HG03196 (cell line): ENCODE measurements around the gene CCDC24.
A peak's percentile ranks its signal among the peaks of the same experiment; 100 is the strongest.

Source experiments
- ATAC-seq: cut with Tn5 transposase; IDR thresholded peaks from one replicate; pipeline ENCODE4 v1.9.1; 2021; ENCODE audit not compliant: unreplicated experiment

Gene CCDC24

DNA sequence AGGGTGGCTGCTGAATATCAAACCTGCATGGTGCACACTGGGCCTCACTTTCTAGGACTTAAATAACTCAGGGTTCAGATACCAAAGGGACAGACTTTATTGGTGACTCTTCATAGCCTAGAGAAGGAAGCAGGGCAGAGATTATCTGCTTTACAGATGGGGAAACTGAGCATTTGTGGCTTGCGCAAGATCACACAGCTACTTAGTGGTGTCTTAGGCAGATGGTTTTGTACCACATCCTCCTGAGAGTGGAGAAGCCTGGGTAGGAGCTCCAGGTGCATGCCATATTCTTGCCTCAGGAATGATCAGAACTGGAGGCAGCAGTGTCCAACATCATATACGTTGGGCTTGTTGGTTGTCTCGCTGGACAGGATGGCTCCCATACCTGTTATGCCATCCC lies 28.4 kb upstream of the CCDC24 start:
- ATAC-seq, result no peak

GRCh38 chr1:43963890-43964289 lies 27.5 kb upstream of the CCDC24 start:
- no peak for ATAC-seq

- ATAC-seq, result no peak
Observed at GRCh38 chr1:43965316-43965715, 26.1 kb upstream of the CCDC24 start.

- ATAC-seq, result no peak
Observed at GRCh38 chr1:43968348-43968948, 23.0 kb upstream of the CCDC24 start.

- no peak for ATAC-seq
Observed at GRCh38 chr1:43969416-43969745, 22.0 kb upstream of the CCDC24 start.

GRCh38 chr1:43969746-43970466 lies 21.5 kb upstream of the CCDC24 start, which contains the start of gene DPH2:
TSS of gene DPH2 (plus strand) at chr1:43970010. CDS start at chr1:43970176, 166 bp downstream.
- ATAC-seq, result peak; percentile 72

DNA sequence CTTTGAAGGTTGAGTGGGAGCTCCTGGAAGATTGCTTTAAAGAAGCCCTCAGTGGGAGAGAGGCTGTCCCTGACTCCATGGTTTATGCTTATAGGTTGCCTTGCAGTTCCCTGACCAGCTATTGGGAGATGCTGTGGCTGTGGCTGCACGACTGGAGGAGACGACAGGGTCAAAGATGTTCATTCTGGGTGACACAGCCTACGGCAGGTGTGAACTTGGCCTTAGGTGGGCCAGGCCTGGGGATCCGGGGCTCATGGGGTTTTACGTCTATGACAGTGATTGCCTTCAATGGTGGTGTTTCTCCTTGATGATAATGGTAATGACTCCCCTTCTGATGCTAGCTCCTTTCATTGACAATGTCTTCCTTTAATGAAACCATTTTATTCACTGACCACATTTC lies 20.9 kb upstream of the CCDC24 start:
- no peak for ATAC-seq

DNA sequence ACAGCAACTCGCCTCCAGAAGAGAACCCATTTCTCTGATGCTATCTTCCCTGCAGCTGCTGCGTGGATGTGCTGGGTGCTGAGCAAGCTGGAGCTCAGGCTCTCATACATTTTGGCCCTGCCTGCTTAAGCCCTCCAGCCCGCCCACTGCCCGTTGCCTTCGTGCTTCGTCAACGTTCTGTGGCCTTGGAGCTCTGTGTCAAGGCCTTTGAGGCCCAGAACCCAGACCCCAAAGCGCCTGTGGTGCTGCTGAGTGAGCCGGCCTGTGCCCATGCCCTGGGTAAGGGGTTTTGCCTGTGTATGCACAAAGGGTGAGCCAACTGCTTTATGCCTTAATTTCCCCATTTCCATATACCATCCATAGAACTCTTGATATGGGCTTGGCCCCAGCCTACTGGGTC lies 20.5 kb upstream of the CCDC24 start:
- ATAC-seq, result no peak

- ATAC-seq, result no peak
Observed at GRCh38 chr1:43971336-43971980, 19.9 kb upstream of the CCDC24 start.

- peak; percentile 1 for ATAC-seq
Observed at GRCh38 chr1:43973981-43974442, 17.4 kb upstream of the CCDC24 start.

- ATAC-seq, result peak; percentile 49
Observed at GRCh38 chr1:43974443-43975248, 16.8 kb upstream of the CCDC24 start, which contains the start of gene ATP6V0B. TSS of gene ATP6V0B (plus strand) at chr1:43974960. CDS start at chr1:43975041, 81 bp downstream.

DNA sequence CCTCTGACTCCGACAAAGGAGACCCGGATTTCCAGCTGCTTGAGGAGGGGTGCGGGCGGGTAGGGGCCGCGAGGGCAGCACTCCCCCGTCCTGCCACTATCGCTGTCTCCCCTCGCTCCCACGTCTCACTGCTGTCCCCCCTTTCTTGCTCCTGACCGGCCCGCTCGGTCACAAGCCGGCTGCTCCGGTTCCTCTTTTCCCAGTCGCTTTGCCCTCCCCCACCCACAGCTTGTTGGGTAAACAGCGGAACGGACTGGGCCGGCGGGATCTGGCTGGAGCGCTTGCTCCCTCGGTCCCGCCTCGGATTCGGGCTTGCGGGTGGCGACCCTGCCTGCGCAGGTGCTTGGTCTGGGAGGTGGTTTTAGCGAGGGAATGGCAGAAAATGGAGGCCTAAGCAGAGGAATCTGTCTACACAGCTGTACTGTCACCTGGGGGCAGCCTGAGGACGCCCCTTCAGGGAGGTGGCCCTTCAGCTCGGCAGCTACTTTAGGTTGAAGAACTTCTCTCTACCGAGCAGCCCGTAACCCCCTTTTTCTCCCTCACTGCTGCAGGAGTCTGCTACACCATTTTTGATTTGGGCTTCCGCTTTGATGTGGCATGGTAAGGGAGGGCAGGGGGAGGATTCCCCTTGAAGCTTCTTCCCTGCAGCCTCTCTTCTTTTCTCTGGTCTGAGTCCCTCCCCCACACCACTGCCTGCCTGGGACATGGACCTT lies 16.0 kb upstream of the CCDC24 start:
- no peak for ATAC-seq

DNA sequence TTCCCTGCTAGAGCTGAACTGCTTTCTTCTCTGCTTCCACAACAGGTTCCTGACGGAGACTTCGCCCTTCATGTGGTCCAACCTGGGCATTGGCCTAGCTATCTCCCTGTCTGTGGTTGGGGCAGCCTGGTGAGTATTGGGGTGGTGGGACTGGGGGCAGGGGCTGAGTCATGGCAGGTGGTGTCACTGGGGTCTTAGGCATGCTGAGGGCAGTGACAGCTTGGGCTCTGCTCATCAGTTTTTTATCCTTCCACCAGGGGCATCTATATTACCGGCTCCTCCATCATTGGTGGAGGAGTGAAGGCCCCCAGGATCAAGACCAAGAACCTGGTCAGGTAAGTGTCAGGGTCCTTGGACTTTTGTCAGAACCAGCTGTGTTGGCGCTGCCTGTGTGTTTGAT lies 15.4 kb upstream of the CCDC24 start:
- no peak for ATAC-seq

GRCh38 chr1:43976890-43977289 lies 14.5 kb upstream of the CCDC24 start:
- no peak for ATAC-seq

- no peak for ATAC-seq
Observed at GRCh38 chr1:43977376-43978263, 13.8 kb upstream of the CCDC24 start.

DNA sequence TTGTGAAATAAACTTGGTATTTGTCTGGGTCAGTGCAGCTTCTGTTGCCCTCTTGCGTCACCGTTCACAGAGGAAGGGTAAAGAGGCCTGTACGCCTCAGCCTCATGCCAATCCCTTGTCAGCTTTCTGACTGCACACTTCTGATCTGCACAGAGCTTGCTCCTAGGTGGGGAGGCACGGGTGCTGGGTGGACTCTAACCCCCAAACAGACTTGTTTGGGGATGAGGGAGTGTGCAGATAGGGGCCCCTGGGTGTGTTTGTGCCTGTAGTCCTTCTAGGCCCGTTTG lies 13.2 kb upstream of the CCDC24 start:
- ATAC-seq, result no peak

- no peak for ATAC-seq
Observed at GRCh38 chr1:43978551-43979260, 12.7 kb upstream of the CCDC24 start, which contains the start of gene B4GALT2. TSS of gene B4GALT2 (plus strand) at chr1:43979210. CDS start at chr1:43981161, 1,951 bp downstream.

DNA sequence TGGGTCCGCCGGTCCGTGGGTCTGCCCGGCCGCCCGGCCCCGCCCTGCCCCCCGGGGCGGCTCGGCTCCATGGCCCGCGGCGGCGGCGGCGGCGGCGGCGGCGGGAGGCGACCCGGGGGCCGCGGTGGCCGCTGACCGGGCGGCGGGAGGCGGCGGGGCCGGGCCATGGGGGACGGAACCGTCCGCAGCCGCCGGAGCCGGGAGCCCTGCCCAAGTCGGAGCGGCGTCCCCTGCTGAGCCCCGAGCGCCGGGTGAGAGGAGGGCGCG lies 12.2 kb upstream of the CCDC24 start:
- no peak for ATAC-seq

DNA sequence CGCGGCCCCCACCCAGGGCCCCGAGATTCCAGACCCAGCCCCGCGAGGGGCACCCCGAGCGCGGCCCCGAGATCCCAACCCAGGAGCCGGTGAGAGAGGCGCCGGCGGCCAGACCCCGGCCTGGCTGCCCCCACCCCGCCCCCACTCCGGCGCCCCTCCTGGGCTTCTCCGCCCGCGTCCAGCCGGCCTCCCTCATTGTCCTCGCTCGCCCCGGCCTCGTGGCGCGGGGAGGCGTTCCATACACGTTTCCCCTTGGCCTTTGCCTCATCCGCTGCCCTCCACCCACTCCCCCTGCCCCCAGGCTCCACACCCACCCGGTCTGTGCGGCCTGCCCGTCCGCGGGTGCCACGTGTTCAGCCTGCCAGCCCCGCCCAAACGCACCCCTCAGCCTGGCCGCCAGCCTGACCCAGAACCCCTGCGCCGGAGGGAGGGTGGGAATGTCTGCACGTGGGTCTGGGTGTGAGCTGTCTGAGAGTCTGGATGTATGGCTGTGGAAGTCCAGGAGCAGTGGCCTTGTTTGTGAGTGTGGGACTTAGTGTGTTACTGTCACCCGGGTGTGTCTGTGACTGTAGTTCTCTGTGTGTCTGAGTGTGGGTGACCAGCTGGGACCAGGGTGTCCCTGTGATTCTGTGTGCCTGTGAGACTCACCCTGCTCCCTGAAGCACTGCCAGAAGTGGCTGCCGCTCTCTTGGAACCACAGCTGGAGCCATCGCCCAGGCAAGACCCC lies 11.7 kb upstream of the CCDC24 start:
- no peak for ATAC-seq
